Suppressor macrophage (primary cell): ENCODE measurements around the gene RPS6KA6.
"Not testable (repeated sequence)": the region's sequence is repeated elsewhere in the genome, so short reads cannot be mapped to it uniquely, and the experiment has no call there.

Experiments
- DNase-seq, 4 experiments: peaks; one replicate each; pipeline ENCODE4 v3.0.0-alpha.2; 2020 to 2022

The RPS6KA6 gene

GRCh38 chrX:84162401-84162800 is 25.6 kb downstream of the RPS6KA6 start:
- no peak for DNase-seq

DNA sequence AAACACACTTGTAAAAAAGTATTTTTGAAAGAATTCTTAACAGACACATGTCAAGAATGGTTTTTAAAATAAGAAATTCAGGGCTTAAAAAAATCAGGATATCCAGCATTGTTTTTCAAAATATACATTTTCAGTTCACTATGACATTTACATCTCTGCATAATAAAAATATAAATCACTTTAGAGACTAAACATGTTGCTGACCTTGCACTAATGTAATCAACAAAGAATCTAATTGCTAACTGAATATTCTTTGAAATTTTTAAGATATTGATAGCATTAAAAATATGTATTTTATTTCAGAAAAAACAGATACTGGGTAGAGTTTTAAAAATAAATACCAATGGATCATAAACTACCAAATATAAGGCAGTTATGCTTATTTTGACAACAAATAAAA is 26.4 kb downstream of the RPS6KA6 start:
- no peak for DNase-seq

GRCh38 chrX:84160736-84161135 is 27.3 kb downstream of the RPS6KA6 start:
- no peak for DNase-seq

DNA sequence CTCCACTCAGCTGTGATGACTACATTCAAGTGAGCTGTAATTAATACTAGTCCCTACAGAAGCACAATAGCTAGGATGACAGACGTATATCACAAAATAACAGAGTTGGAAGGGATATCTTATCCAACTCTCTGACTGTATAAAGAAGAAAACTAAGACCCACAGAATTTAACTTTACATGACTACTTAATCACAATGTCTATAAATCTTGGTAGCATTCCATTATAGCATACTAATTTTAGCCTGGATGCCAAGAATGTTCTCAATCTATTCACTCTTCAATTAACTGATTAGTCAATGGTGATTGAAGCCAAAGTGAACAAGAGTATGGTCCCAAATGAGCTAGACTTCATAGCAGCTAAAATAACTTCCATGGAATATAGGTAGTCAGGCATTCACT is 31.2 kb downstream of the RPS6KA6 start:
- DNase-seq = no peak

GRCh38 chrX:84155938-84156337 is 32.1 kb downstream of the RPS6KA6 start:
- DNase-seq = no peak

DNA sequence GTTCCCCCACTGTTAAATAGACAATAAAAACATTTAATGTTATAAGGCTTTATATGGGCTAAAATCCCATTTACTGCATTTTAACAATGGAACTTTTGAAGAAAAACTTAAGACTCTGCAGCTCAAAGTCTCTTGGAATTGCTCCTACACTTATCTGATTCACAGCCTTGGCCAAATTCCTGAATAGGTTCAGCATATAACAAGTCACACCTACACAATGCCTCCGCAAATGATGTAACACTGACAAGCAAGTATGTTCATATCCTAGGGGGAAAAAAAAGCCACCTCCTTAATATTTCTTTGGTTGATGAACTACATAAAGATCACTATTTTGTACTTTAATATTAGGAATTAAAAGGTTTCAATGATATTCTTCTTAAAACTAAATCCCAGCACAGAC is 34.5 kb downstream of the RPS6KA6 start:
- no peak for DNase-seq

DNA sequence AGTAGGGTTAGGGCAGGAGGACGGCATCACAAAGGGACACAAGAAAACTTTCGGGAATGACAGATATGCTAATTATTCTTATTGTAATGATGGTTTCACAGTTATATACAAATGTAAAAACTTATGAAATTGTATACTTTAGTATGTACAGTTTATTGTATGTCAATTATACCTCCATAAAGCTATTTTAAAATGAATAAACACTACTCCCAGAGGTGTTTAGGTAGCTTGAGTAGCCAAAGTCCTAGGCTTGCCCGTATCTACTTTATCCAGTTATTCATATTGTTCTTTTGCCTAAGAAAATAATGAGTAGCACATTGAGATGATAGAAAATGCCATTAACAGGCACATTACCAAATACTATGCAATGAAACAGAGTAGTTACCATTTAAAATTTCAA is 43.0 kb downstream of the RPS6KA6 start:
- no peak for DNase-seq

- DNase-seq = no peak
Observed at GRCh38 chrX:84144281-84144680, 43.7 kb downstream of the RPS6KA6 start.

GRCh38 chrX:84133023-84133422 is 55.0 kb downstream of the RPS6KA6 start:
- no peak for DNase-seq

DNA sequence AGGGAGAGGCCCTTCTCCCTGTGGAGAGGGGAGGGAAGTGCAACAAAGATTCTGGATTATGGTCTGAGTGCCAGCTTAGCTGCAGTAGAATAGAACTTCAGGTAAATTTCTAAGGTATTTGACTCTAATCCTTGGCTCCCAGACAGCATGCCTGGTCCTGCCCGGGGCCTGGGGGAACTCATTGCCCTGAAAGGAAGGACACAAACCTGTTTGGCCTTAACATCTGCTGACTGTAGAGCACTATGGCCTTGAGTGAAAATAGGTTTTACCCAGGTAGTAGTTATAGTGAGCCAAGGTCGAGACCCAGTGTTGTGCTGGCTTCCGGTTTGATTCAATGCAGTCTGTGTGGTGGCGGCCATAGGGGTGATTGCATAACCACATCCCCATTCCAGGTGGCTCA is 64.4 kb downstream of the RPS6KA6 start:
- DNase-seq = no peak

- DNase-seq = no peak
Observed at GRCh38 chrX:84118769-84119168, 69.2 kb downstream of the RPS6KA6 start.

DNA sequence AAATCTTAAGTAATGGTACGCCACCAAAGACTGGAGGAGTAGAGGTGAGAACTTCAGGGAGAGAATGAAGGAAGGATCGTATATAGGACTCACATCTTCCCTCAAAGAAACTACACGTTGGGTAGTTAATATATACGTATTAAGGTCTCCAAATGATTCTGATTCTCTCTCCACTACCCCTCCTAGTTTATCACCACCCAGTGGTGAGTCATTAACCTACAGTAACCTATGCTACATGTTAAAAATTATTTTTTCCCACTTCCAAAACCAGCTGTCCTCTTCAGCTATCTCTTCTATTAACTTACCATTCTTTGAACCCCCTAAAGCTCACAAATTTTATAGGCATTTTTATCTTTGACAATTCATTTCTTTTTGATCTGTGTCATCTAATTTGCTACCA is 69.7 kb downstream of the RPS6KA6 start:
- no peak for DNase-seq

DNA sequence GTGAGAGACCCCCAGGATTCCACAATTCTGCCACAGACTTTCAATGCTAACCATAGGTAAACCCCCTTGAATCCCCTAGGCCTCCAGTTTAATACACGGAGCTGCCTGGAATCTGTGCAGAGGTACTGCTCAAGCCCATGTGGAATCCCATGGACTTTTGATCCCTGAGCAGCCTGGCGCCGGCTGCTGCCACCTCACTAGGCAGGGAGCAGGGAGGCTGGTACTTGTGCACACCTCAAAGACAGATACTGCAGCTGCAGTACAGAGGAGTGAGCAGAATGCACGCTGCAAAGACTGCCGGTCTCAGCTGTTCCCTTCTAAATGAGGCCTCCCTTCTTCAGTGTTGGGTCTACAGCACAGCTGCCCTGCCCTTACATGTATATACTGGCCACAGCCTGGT is 79.4 kb downstream of the RPS6KA6 start:
- DNase-seq = no peak

GRCh38 chrX:84099120-84099519 is 88.9 kb downstream of the RPS6KA6 start:
- DNase-seq = no peak

DNA sequence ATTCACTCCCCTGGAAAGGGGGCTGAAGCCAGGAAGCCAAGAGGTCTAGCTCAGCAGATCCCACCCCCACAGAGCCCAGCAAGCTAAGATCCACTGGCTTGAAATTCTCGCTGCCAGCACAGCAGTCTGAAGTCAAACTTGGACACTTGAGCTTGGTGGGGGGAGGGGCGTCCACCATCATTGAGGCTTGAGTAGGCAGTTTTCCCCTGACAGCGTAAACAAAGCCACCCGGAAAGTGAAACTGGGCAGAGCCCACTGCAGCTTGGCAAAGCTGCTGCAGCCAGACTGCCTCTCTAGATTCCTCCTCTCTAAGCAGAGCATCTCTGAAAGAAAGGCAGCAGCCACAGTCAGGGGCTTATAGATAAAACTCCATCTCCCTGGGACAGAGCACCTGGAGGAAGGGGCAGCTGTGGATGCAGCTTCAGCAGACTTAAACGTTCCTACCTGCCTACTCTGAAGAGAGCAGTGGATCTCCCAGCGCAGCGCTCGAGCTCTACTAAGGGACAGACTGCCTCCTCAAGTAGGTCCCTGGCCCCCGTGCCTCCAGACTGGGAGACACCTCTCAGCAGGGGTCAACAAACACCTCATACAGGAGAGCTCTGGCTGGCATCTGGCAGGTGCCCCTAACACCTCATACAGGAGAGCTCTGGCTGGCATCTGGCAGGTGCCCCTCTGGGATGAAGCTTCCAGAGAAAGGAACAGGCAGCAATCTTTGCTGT is 108.4 kb downstream of the RPS6KA6 start:
- DNase-seq = not testable (repeated sequence)

GRCh38 chrX:84078991-84079390 is 109.0 kb downstream of the RPS6KA6 start:
- no peak for DNase-seq

- no peak for DNase-seq
Observed at GRCh38 chrX:84064814-84065213, 123.2 kb downstream of the RPS6KA6 start.

GRCh38 chrX:84064164-84064563 is 123.8 kb downstream of the RPS6KA6 start:
- peak in 3 of 4 experiments; percentile 5 to 23 (median 7) for DNase-seq

- DNase-seq = no peak
Observed at GRCh38 chrX:84047339-84047738, 140.7 kb downstream of the RPS6KA6 start.

GRCh38 chrX:84046403-84046984 is 141.5 kb downstream of the RPS6KA6 start:
- peak; percentile 6 to 51 (median 41) for DNase-seq

DNA sequence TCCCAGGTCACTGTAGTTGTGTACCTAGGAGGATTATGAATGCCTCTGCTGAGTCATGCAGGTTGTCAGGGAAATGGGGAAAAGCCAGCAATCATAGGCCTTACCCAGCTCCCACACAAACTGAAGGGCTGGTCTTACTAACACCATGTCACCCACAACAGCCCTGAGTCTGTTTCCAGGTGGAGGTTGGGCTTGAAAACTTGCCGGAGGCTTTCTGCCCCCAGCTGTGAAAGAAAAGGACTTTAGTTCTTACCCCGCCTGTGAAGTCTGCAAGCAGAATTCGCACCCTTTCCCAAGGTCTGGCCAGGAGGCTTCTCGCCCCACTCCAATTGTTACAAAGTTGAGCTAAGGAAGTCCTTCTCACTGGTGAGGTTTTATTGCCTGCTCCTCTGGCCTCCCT is 143.9 kb downstream of the RPS6KA6 start:
- DNase-seq = no peak
